Measurements from ENCODE around the gene PGC. TPM values are rescaled to one million over a fixed set of nuclear protein-coding genes. Genes with fewer than 3 reads are reported as not detected.

The PGC gene
- total RNA-seq, 4 donors from 2014 or later, result 1.5 TPM; not detected in 3

GRCh38 chr6:41734666-41735426, 12.4 kb downstream of the PGC start:
- Histone ChIP-seq H3K4me1 (peaks cover 25 to 45% (median 35%) of the 10 kb centered on the region in 4 donors), H3K4me3 (peak overlapping the region; percentile 79 to 98 (median 86)), H3K9me3 (no peaks in the 10 kb centered on the region), H3K27me3 (no peaks in the 10 kb centered on the region), H3K36me3 (no peaks in the 10 kb centered on the region), H3K27ac (peak overlapping the region; percentile 97 to 98 (median 98))
- no peak for TF ChIP-seq EP300 (IDR thresholded peaks at IDR 0.05; ENCODE audit: low read depth)
- TF ChIP-seq POLR2A (IDR thresholded peaks at IDR 0.05), result peak; percentile 56
- no peak for TF ChIP-seq CTCF (IDR thresholded peaks at IDR 0.05)
- in situ Hi-C loops (cut with MboI; ENCODE audit: low pct_ligation_motif_present in 1 of 4, low pct_unique_long_range_greater_than_20kb in 1 of 4, low sequenced_read_pairs in 3 of 4) (no loop called here), intact Hi-C loops (cut with DNase I; ENCODE audit: low total_unique reads) (loop anchor here (1.0 to 2.0 kb wide), 2 partner anchors 20 to 29 kb away; no protein-coding TSS in a partner anchor)
- 0% methylated on average over 30 of the region's 76 CpGs; no CpG with 5 or more reads in 1 of the 2 donors for WGBS, 2 donors (ENCODE audit: low coverage in 1 of 2)
- DNase-seq, result peak; percentile 86

GRCh38 chr6:41733707-41734665, 13.2 kb downstream of the PGC start:
- TF ChIP-seq EP300 (IDR thresholded peaks at IDR 0.05; ENCODE audit: low read depth) (no peak), POLR2A (IDR thresholded peaks at IDR 0.05) (peak; percentile 38), POLR2AphosphoS5 (IDR thresholded peaks at IDR 0.05) (peak; percentile 8 to 40 (median 37))
- Histone ChIP-seq H3K4me1 (peaks cover 32 to 53% (median 43%) of the 10 kb centered on the region in 4 donors), H3K4me3 (peak overlapping the region; percentile 79 to 98 (median 86)), H3K36me3 (no peaks in the 10 kb centered on the region), H3K9me3 (no peaks in the 10 kb centered on the region), H3K27me3 (no peaks in the 10 kb centered on the region), H3K27ac (peak overlapping the region; percentile 97 to 98 (median 98))
- DNase-seq, result peak; percentile 82
- intact Hi-C loops (cut with DNase I; ENCODE audit: low total_unique reads), result loop anchor here (2.0 kb wide), 1 partner anchor 19 kb away; no protein-coding TSS in a partner anchor
- WGBS, 2 donors (ENCODE audit: low coverage in 1 of 2), result 2% methylated on average over 53 of the region's 73 CpGs; no CpG with 5 or more reads in 1 of the 2 donors
- in situ Hi-C loops (cut with MboI; ENCODE audit: low pct_ligation_motif_present in 1 of 4, low pct_unique_long_range_greater_than_20kb in 1 of 4, low sequenced_read_pairs in 3 of 4), result no loop called here

GRCh38 chr6:41733360-41733706, 13.9 kb downstream of the PGC start:
- in situ Hi-C loops (cut with MboI; ENCODE audit: low pct_ligation_motif_present in 1 of 4, low pct_unique_long_range_greater_than_20kb in 1 of 4, low sequenced_read_pairs in 3 of 4), result no loop called here
- H3K4me1 ChIP-seq, result peaks cover 39 to 60% (median 50%) of the 10 kb centered on the region in 4 donors
- intact Hi-C loops (cut with DNase I; ENCODE audit: low total_unique reads), result no loop called here
- H3K9me3 ChIP-seq, result no peaks in the 10 kb centered on the region
- no peak for DNase-seq
- no peaks in the 10 kb centered on the region for H3K36me3 ChIP-seq
- no peak for TF ChIP-seq POLR2AphosphoS5 (IDR thresholded peaks at IDR 0.05)
- TF ChIP-seq POLR2A (IDR thresholded peaks at IDR 0.05), result no peak
- TF ChIP-seq EP300 (IDR thresholded peaks at IDR 0.05; ENCODE audit: low read depth), result no peak
- no peak for TF ChIP-seq CTCF (IDR thresholded peaks at IDR 0.05)
- peak overlapping the region; percentile 79 to 98 (median 86) for H3K4me3 ChIP-seq
- peak overlapping the region; percentile 97 to 98 (median 98) for H3K27ac ChIP-seq
- H3K27me3 ChIP-seq, result no peaks in the 10 kb centered on the region
- 50% methylated on average over 11 of the region's 11 CpGs; no CpG with 5 or more reads in 1 of the 2 donors for WGBS, 2 donors (ENCODE audit: low coverage in 1 of 2)

GRCh38 chr6:41732591-41733359, 14.4 kb downstream of the PGC start:
- H3K4me1 ChIP-seq, result peaks cover 43 to 65% (median 56%) of the 10 kb centered on the region in 4 donors
- H3K36me3 ChIP-seq, result no peaks in the 10 kb centered on the region
- in situ Hi-C loops (cut with MboI; ENCODE audit: low pct_ligation_motif_present in 1 of 4, low pct_unique_long_range_greater_than_20kb in 1 of 4, low sequenced_read_pairs in 3 of 4), result no loop called here
- H3K4me3 ChIP-seq, result peak overlapping the region in 2 of 4 donors; percentile 92 to 98
- H3K27me3 ChIP-seq, result no peaks in the 10 kb centered on the region
- TF ChIP-seq POLR2A (IDR thresholded peaks at IDR 0.05), result peak; percentile 48
- TF ChIP-seq POLR2AphosphoS5 (IDR thresholded peaks at IDR 0.05), result peak in 2 of 3 donors; percentile 25 to 33
- no peak for TF ChIP-seq CTCF (IDR thresholded peaks at IDR 0.05)
- H3K27ac ChIP-seq, result peak overlapping the region; percentile 97 to 98 (median 98)
- intact Hi-C loops (cut with DNase I; ENCODE audit: low total_unique reads), result no loop called here
- no peaks in the 10 kb centered on the region for H3K9me3 ChIP-seq
- WGBS, 2 donors (ENCODE audit: low coverage in 1 of 2), result 64 to 80% methylated on average over 1 to 8 of the region's 8 CpGs
- DNase-seq, result peak; percentile 70
